CD14-positive monocyte (primary cell): Measurements from ENCODE around the gene FRZB. TPM values are rescaled to one million over a fixed set of nuclear protein-coding genes. Genes with fewer than 3 reads are reported as not detected.

ENCODE experiments used
- DNase-seq, 3 donors: peaks; one replicate each; pipeline ENCODE4 v3.0.0-alpha.2; 2011 to 2022
- H2AFZ ChIP-seq: 2 replicates; pipeline ENCODE4 v1.6.0; 2012; ENCODE audit warnings: mild to moderate bottlenecking, low read depth, low read length, inconsistent platforms; ENCODE audit not compliant: insufficient read depth, poor library complexity, severe bottlenecking
- H3K27ac ChIP-seq, 2 donors: 1 replicate in 1 of 2; 2 replicates in 1 of 2; pipeline ENCODE4 v1.5.1; 2012 to 2013; ENCODE audit warnings: low read length in 2 of 2, control low read depth in 1 of 2, inconsistent platforms in 1 of 2, low read depth in 1 of 2, mild to moderate bottlenecking in 1 of 2
- H3K27me3 ChIP-seq, 2 donors: one replicate each; pipeline versions ENCODE4 v1.6.0 to v1.6.1; 2011 to 2013; ENCODE audit warnings: low read length in 2 of 2; ENCODE audit not compliant: control insufficient read depth in 2 of 2, insufficient read depth in 2 of 2
- H3K36me3 ChIP-seq, 2 donors: replicated peaks in 1 of 2; 1 replicate in 1 of 2; 2 replicates in 1 of 2; pipeline versions ENCODE4 v1.5.1 to v1.6.1; 2012 to 2013; ENCODE audit warnings: low read length in 2 of 2, control low read depth in 1 of 2, inconsistent platforms in 1 of 2, mild to moderate bottlenecking in 1 of 2; ENCODE audit not compliant: insufficient read depth in 2 of 2, control insufficient read depth in 1 of 2
- H3K4me1 ChIP-seq, 2 donors: 1 replicate in 1 of 2; 2 replicates in 1 of 2; pipeline versions ENCODE4 v1.5.1 to v1.6.1; 2012 to 2013; ENCODE audit warnings: low read length in 2 of 2, control low read depth in 1 of 2, inconsistent platforms in 1 of 2, mild to moderate bottlenecking in 1 of 2, moderate library complexity in 1 of 2; ENCODE audit not compliant: insufficient read depth in 2 of 2, control insufficient read depth in 1 of 2
- H3K4me2 ChIP-seq: replicated peaks from 2 replicates; pipeline ENCODE3; 2012; ENCODE audit warnings: low read length, moderate library complexity, mild to moderate bottlenecking; ENCODE audit not compliant: poor library complexity, severe bottlenecking; ENCODE audit errors: extremely low read depth
- H3K4me3 ChIP-seq, 3 experiments: fragments of 200-600 bp in 1 of 3; sonication (generic) in 1 of 3; replicated peaks in 1 of 3; 1 replicate in 2 of 3; 2 replicates in 1 of 3; pipeline ENCODE4 v1.5.1; 2011 to 2013; ENCODE audit warnings: low read length in 3 of 3, mild to moderate bottlenecking in 3 of 3, control low read depth in 2 of 3, low read depth in 2 of 3, inconsistent platforms in 1 of 3, moderate library complexity in 1 of 3
- H3K79me2 ChIP-seq: 2 replicates; pipeline ENCODE4 v1.6.0; 2012; ENCODE audit warnings: mild to moderate bottlenecking, control low read depth, inconsistent platforms, low read length, moderate library complexity; ENCODE audit not compliant: insufficient read depth
- H3K9ac ChIP-seq: 2 replicates; pipeline ENCODE4 v1.6.0; 2017; ENCODE audit warnings: low read length, mild to moderate bottlenecking; ENCODE audit not compliant: insufficient read depth, poor library complexity, severe bottlenecking
- H3K9me3 ChIP-seq, 2 donors: replicated peaks in 1 of 2; 1 replicate in 1 of 2; 2 replicates in 1 of 2; pipeline versions ENCODE4 v1.5.1 to v1.6.1; 2012 to 2013; ENCODE audit warnings: low read length in 2 of 2, control low read depth in 1 of 2; ENCODE audit not compliant: control insufficient read depth in 1 of 2, insufficient read depth in 1 of 2
- H4K20me1 ChIP-seq: 2 replicates; pipeline ENCODE4 v1.6.0; 2012; ENCODE audit warnings: mild to moderate bottlenecking, low read length, control low read depth, moderate library complexity; ENCODE audit not compliant: insufficient read depth
- H3K27ac Mint-ChIP-seq, 7 donors: one replicate each; pipeline ENCODE4 v1.8.0; 2020; ENCODE audit warnings: mild to moderate bottlenecking in 7 of 7, mixed read lengths in 7 of 7, moderate library complexity in 6 of 7, inconsistent platforms in 2 of 7
- H3K27me3 Mint-ChIP-seq, 3 donors: one replicate each; pipeline ENCODE4 v1.8.0; 2021 to 2022; ENCODE audit warnings: low read depth in 3 of 3, mild to moderate bottlenecking in 3 of 3, mixed read lengths in 3 of 3, moderate library complexity in 3 of 3, inconsistent platforms in 1 of 3
- H3K36me3 Mint-ChIP-seq, 2 donors: one replicate each; pipeline ENCODE4 v1.8.0; 2020; ENCODE audit warnings: mixed read lengths in 2 of 2, inconsistent platforms in 1 of 2, mild to moderate bottlenecking in 1 of 2
- H3K4me1 Mint-ChIP-seq: one replicate; pipeline ENCODE4 v1.8.0; 2020; ENCODE audit warnings: mild to moderate bottlenecking, mixed read lengths
- H3K4me3 Mint-ChIP-seq, 2 donors: one replicate each; pipeline ENCODE4 v1.8.0; 2020; ENCODE audit warnings: mild to moderate bottlenecking in 2 of 2, mixed read lengths in 2 of 2, moderate library complexity in 1 of 2
- H3K9me3 Mint-ChIP-seq, 7 donors: one replicate each; pipeline ENCODE4 v1.8.0; 2020 to 2022; ENCODE audit warnings: mixed read lengths in 7 of 7, mild to moderate bottlenecking in 6 of 7, moderate library complexity in 6 of 7, inconsistent platforms in 2 of 7
- CTCF ChIP-seq: fragments of 200-600 bp; IDR thresholded peaks from one replicate; pipeline ENCODE4 v1.8.0; 2022; ENCODE audit warnings: antibody characterized with exemption, mild to moderate bottlenecking
- WGBS: methylation state at CpG from one replicate; pipeline ENCODE4 v1.1.5; 2013; ENCODE audit warnings: missing lambda C conversion rate; ENCODE audit not compliant: insufficient coverage; 5-methylcytosine and 5-hydroxymethylcytosine counted together
- intact Hi-C, 2 donors: fragments of 100-400 bp; cut with micrococcal nuclease; formaldehyde crosslinking; loops; one replicate each; pipeline versions ENCODE4 v1.15.0 to v1.15.1; 2023
- polyA plus RNA-seq, 3 donors: library from polyadenylated mRNA; depleted of rRNA in 1 of 3; unstranded in 2 of 3; stranded (reverse) in 1 of 3; fragments of 300-500 nt in 2 of 3; fragments of >200 nt in 1 of 3; fragmentation: Illumina TruSeq in 2 of 3; gene quantifications; 1 replicate in 2 of 3; 2 replicates in 1 of 3; pipeline ENCODE4 v1.2.3, GENCODE V29; 2012 to 2021

FRZB gene
- polyA plus RNA-seq, 3 donors, result not detected

DNA sequence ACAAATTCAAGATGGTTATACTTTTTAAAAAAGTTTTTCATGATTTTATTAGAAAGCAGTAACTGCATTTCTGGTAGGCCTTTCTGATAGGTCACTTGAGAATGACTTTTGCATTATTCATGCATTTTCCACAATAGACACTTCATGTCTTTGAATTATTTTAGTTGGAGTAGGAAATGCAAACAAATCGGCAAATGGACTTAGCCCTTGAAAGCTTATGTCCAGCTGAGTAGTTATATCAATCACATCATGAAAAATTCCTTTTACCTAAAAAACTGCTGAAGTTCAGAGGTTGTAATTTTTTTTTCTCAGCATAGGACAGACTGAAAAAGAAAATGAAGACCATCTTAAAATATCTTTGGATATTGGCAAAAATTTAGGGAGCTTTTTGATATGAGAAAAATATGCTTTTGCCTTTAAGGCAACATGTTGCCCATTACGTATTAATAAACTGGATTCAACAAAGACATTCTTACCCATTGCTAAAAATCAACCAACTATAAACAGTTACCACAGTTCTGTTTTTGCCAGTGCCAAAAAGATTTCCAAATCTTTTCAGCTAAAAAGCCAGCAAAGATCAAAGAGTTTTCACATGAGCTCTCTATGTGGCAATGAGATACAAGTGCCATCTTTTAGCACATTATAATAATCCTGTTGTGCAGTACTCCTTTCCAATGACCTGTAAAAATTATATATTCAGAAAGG is 45.5 kb upstream of the FRZB start:
- Histone ChIP-seq H3K79me2 (no peaks in the 10 kb centered on the region), H3K4me1 (no peaks in the 10 kb centered on the region), H3K4me3 (no peak overlapping the region), H3K9ac (no peak overlapping the region), H3K36me3 (no peaks in the 10 kb centered on the region), H3K27me3 (no peaks in the 10 kb centered on the region), H4K20me1 (no peaks in the 10 kb centered on the region), H3K27ac (no peak overlapping the region), H3K9me3 (peaks cover 0 to 2% of the 10 kb centered on the region in 2 donors), H3K4me2 (no peak overlapping the region), H2AFZ (no peak overlapping the region)
- H3K27me3 Mint-ChIP-seq, result peaks cover 0 to 2% (median 0%) of the 10 kb centered on the region in 3 donors
- H3K27ac Mint-ChIP-seq, result no peak overlapping the region
- no peak for DNase-seq
- no peaks in the 10 kb centered on the region for H3K4me1 Mint-ChIP-seq
- intact Hi-C loops, result no loop called here
- no CpG with 5 or more reads among the region's 2 CpGs for WGBS
- H3K9me3 Mint-ChIP-seq, result peaks cover 0 to 5% (median 2%) of the 10 kb centered on the region in 7 donors
- no peak overlapping the region for H3K4me3 Mint-ChIP-seq
- no peak for TF ChIP-seq CTCF
- H3K36me3 Mint-ChIP-seq, result no peaks in the 10 kb centered on the region

DNA sequence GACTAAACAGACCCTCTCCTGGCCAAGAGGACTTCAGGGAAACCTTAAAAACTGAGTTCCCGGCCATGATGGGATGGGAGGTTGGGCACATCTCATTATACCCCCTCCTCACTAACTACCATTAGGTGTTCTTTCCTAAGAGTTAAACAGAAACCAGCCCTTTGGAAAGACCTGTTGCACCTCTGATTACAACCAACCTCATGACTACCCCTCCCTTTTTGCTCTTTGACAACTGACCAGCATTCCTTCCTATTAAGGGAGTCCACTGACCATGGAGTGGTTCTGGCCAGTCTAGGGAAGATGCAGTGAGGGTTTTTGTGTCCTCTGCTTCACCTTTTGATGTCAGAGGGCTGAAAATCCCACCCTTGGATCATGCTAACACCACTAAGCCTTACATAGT is 44.5 kb upstream of the FRZB start:
- H3K79me2 ChIP-seq, result no peaks in the 10 kb centered on the region
- no peaks in the 10 kb centered on the region for H3K4me1 ChIP-seq
- H3K27me3 ChIP-seq, result no peaks in the 10 kb centered on the region
- no peaks in the 10 kb centered on the region for H3K4me1 Mint-ChIP-seq
- H3K9me3 ChIP-seq, result peaks cover 0 to 2% of the 10 kb centered on the region in 2 donors
- H4K20me1 ChIP-seq, result no peaks in the 10 kb centered on the region
- TF ChIP-seq CTCF, result no peak
- no peak overlapping the region for H3K4me3 ChIP-seq
- no peak overlapping the region for H3K27ac Mint-ChIP-seq
- WGBS, result no CpG with 5 or more reads among the region's 1 CpG
- intact Hi-C loops, result no loop called here
- no peak overlapping the region for H3K27ac ChIP-seq
- no peak overlapping the region for H3K4me3 Mint-ChIP-seq
- H3K27me3 Mint-ChIP-seq, result peaks cover 0 to 2% (median 0%) of the 10 kb centered on the region in 3 donors
- H3K36me3 ChIP-seq, result no peaks in the 10 kb centered on the region
- no peak overlapping the region for H3K9ac ChIP-seq
- no peak overlapping the region for H3K4me2 ChIP-seq
- H2AFZ ChIP-seq, result no peak overlapping the region
- DNase-seq, result no peak
- no peaks in the 10 kb centered on the region for H3K36me3 Mint-ChIP-seq
- H3K9me3 Mint-ChIP-seq, result peaks cover 0 to 6% (median 2%) of the 10 kb centered on the region in 7 donors
